HepG2 (cell line): Measurements from ENCODE around the gene FAM228B. TPM values are rescaled to one million over a fixed set of nuclear protein-coding genes. Genes with fewer than 3 reads are reported as not detected.

Experiments used
- ATAC-seq: fragments of 200-7000 bp; cut with Tn5 transposase; 3 replicates; pipeline ENCODE4 v1.9.1; 2020; ENCODE audit warnings: mild to moderate bottlenecking, moderate library complexity
- BruUV-seq: library from RNA; stranded (reverse); fragments of 400-500 nt; replicated peaks from 2 replicates; lab custom pipeline; 2021; lab: Mats Ljungman, UMichigan
- CTCF ChIA-PET: fragments of 300-600 bp; formaldehyde crosslinking; extraction: SDS; loops from one replicate; lab custom pipeline; 2021; ENCODE audit warnings: low total read pairs, inconsistent platforms, low intra/inter-chr PET ratio; lab: Yijun Ruan, JAX
- POLR2A ChIA-PET: fragments of 350-600 bp; sonication (Branson Sonifier 250); formaldehyde crosslinking; loops from one replicate; lab custom pipeline; 2020; ENCODE audit warnings: antibody characterized with exemption, inconsistent platforms; lab: Yijun Ruan, JAX
- DNase-seq: peaks from one replicate; pipeline ENCODE4 v3.0.0-alpha.2; 2015; ENCODE audit warnings: low spot score
- FAIRE-seq: peaks from 3 replicates; lab custom pipeline; 2011; peaks lifted over from hg19 to GRCh38; lab: Jason Lieb, UNC
- H2AFZ ChIP-seq: one replicate; pipeline ENCODE4 v1.6.1; 2011; ENCODE audit warnings: low read length, inconsistent platforms
- H3K27ac ChIP-seq: fragments of 300-600 bp; 3 replicates; pipeline ENCODE4 v1.8.0; 2011; ENCODE audit warnings: mixed run types, mild to moderate bottlenecking, mixed read lengths, low read length, inconsistent platforms; ENCODE audit not compliant: insufficient read depth; ENCODE audit errors: extremely low read length
- H3K27me3 ChIP-seq, 2 experiments: fragments of 200-600 bp in 1 of 2; 2 replicates in 1 of 2; 3 replicates in 1 of 2; pipeline versions ENCODE4 v1.6.0 to v1.8.0; 2011; ENCODE audit warnings: low read length in 2 of 2, mild to moderate bottlenecking in 2 of 2, moderate library complexity in 2 of 2, inconsistent platforms in 1 of 2; ENCODE audit not compliant: insufficient read depth in 2 of 2, control insufficient read depth in 1 of 2
- H3K36me3 ChIP-seq, 2 experiments: fragments of 200-600 bp in 1 of 2; replicated peaks in 1 of 2; 2 replicates in 1 of 2; 3 replicates in 1 of 2; pipeline versions ENCODE4 v1.5.1 to v1.8.0; 2011; ENCODE audit warnings: low read length in 2 of 2, inconsistent platforms in 1 of 2; ENCODE audit not compliant: insufficient read depth in 2 of 2, control insufficient read depth in 1 of 2
- H3K4me1 ChIP-seq: 2 replicates; pipeline ENCODE4 v1.5.1; 2012; ENCODE audit warnings: low read length, inconsistent platforms; ENCODE audit not compliant: insufficient read depth
- H3K4me2 ChIP-seq: 2 replicates; pipeline ENCODE4 v1.6.0; 2011; ENCODE audit warnings: low read depth, low read length, inconsistent platforms
- H3K4me3 ChIP-seq, 3 experiments: fragments of 200-600 bp in 1 of 3; sonication (generic), shearing (Covaris generic) in 1 of 3; replicated peaks in 1 of 3; 2 replicates each; pipeline ENCODE4 v1.5.1; 2011 to 2016; ENCODE audit warnings: low read length in 3 of 3, inconsistent platforms in 2 of 3, low read depth in 2 of 3, mild to moderate bottlenecking in 2 of 3, control low read depth in 1 of 3, mixed read lengths in 1 of 3; ENCODE audit not compliant: insufficient read depth in 1 of 3
- H3K79me2 ChIP-seq: one replicate; pipeline ENCODE4 v1.6.1; 2011; ENCODE audit warnings: low read length, inconsistent platforms; ENCODE audit not compliant: insufficient read depth
- H3K9ac ChIP-seq: 2 replicates; pipeline ENCODE4 v1.6.0; 2011; ENCODE audit warnings: mild to moderate bottlenecking, low read depth, low read length, inconsistent platforms; ENCODE audit not compliant: insufficient read depth
- H3K9me3 ChIP-seq: 2 replicates; pipeline ENCODE4 v1.5.1; 2012; ENCODE audit warnings: mild to moderate bottlenecking, low read length
- H4K20me1 ChIP-seq: 2 replicates; pipeline ENCODE4 v1.6.0; 2011; ENCODE audit warnings: inconsistent platforms, mild to moderate bottlenecking, low read length, moderate library complexity; ENCODE audit not compliant: insufficient read depth
- CEBPG ChIP-seq: IDR thresholded peaks from 2 replicates; pipeline ENCODE4 v1.6.1; 2016
- EHMT2 ChIP-seq: fragments of 200-600 bp; sonication (generic); IDR thresholded peaks from 2 replicates; pipeline ENCODE4 v1.7.0; 2017; ENCODE audit warnings: antibody characterized with exemption, low read depth, low read length, borderline replicate concordance
- EZH2 ChIP-seq: conservative IDR thresholded peaks from 2 replicates; pipeline ENCODE4 v1.6.1; 2012; ENCODE audit warnings: mild to moderate bottlenecking, low read depth, low read length, moderate library complexity
- FOXA1 ChIP-seq, 2 experiments: fragments of 450-650 bp in 1 of 2; sonication (generic) in 1 of 2; formaldehyde crosslinking in 1 of 2; IDR thresholded peaks; 2 replicates each; pipeline versions ENCODE4 v1.4.0 to v1.6.1; 2016 to 2020; ENCODE audit warnings: missing genetic modification reagents in 1 of 2
- RFX5 ChIP-seq: IDR thresholded peaks from 2 replicates; pipeline ENCODE4 v1.6.1; 2011; ENCODE audit warnings: low read depth, low read length, improper control_type of control experiment
- ZNF251 ChIP-seq: sonication (generic); formaldehyde crosslinking; IDR thresholded peaks from 2 replicates; pipeline ENCODE4 v1.9.0; 2021; ENCODE audit warnings: mild to moderate bottlenecking, missing genetic modification reagents
- ZNF460 ChIP-seq: sonication (generic); formaldehyde crosslinking; IDR thresholded peaks from 2 replicates; pipeline ENCODE4 v1.5.1; 2020; ENCODE audit warnings: missing genetic modification reagents, mild to moderate bottlenecking, borderline replicate concordance
- WGBS: methylation state at CpG from one replicate; pipeline ENCODE4 v1.1.6; 2017; ENCODE audit warnings: low lambda C conversion rate; 5-methylcytosine and 5-hydroxymethylcytosine counted together
- in situ Hi-C: cut with HindIII; loops from 2 replicates; pipeline ENCODE4 v1.10.0; 2017; ENCODE audit warnings: low pct_unique_long_range_greater_than_20kb; ENCODE audit not compliant: extremely low pct_ligation_motif_present
- intact Hi-C: fragments of 100-400 bp; cut with micrococcal nuclease; formaldehyde crosslinking; loops from one replicate; pipeline ENCODE4 v1.10.0; 2022; ENCODE audit not compliant: unreplicated experiment
- polyA plus RNA-seq, 8 experiments: library from polyadenylated mRNA; depleted of rRNA in 3 of 8; stranded (reverse) in 7 of 8; unstranded in 1 of 8; fragments of >200 nt; fragmentation: Illumina TruSeq in 4 of 8; extraction: Trizol in 4 of 8; gene quantifications; 2 replicates each; pipeline versions ENCODE4 v1.2.1 to v1.2.3, GENCODE V29; 2011 to 2016; ENCODE audit warnings: low read depth in 4 of 8, missing spikeins in 1 of 8, mixed read lengths in 1 of 8; ENCODE audit not compliant: insufficient read depth in 1 of 8
- total RNA-seq, 5 experiments: library from RNA; depleted of rRNA; stranded (reverse); fragments of >200 nt; fragmentation: Illumina TruSeq; extraction: Trizol; gene quantifications; 2 replicates each; pipeline ENCODE4 v1.2.3, GENCODE V29; 2016; ENCODE audit warnings: low read depth in 1 of 5
- TF ChIP-seq, protein P1 (sequence below): sonication (generic); formaldehyde crosslinking; IDR thresholded peaks from 2 replicates; pipeline ENCODE4 v1.4.0; 2020; ENCODE audit warnings: missing genetic modification reagents
- TF ChIP-seq, protein P2 (sequence below): sonication (generic); formaldehyde crosslinking; IDR thresholded peaks from 2 replicates; pipeline ENCODE4 v1.4.0; 2020; ENCODE audit warnings: missing genetic modification reagents
- TF ChIP-seq, protein P3 (sequence below): sonication (generic); formaldehyde crosslinking; IDR thresholded peaks from 2 replicates; pipeline ENCODE4 v1.4.0; 2020; ENCODE audit warnings: mild to moderate bottlenecking, missing genetic modification reagents

FAM228B gene
- total and polyA plus RNA-seq, 2 of the 13 experiments (the other 11 are each of a cell fraction or from before 2014, with no cell fraction given): 0.79 to 1.1 TPM

DNA sequence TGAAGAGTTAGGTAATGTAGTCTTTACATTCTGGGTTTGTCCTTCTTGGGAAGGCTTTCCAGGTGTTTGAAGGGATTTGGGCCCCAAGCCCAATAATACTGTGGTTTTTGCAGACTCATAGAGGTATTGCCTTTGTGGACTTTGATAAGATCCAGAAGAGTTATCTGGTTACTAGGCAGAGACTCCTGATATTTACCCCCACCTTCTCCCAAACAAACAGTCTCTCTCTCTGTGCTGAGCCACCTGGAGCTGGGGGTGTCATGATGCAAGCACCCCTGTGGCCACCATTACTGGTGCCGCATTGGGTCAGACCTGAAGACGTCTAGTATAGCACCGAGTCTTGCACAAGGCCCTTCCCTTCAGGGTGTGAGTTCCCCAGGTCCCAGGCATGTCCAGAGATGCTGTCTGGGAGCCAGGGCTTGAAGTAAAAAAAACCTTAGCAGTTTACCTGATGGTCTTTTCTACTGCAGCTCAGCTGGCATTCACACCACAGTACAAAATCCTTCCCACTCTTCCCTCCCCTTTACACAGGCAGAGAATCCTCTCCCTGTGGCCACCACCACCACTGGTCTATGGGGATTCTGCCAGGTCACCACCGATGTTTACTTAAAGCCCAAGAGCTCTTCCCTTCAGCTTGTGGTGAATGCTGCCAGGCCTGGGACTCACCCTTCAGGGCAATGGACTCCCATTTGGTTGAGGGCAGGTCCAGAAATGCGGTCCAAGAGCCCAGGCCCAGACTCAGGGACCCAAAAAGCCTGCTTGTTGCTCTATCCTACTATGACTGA lies 29.3 kb downstream of the FAM228B start:
- peak; percentile 43 for DNase-seq
- in situ Hi-C loops: no loop called here
- H4K20me1 ChIP-seq: no peaks in the 10 kb centered on the region
- H3K4me2 ChIP-seq: peak overlapping the region; percentile 55
- H3K36me3 ChIP-seq: no peaks in the 10 kb centered on the region
- no peak overlapping the region for H2AFZ ChIP-seq
- whole genome bisulfite sequencing: 23% methylated on average over 3 of the region's 5 CpGs
- FAIRE-seq: no peak
- peak; percentile 77 for ATAC-seq
- H3K4me1 ChIP-seq: peaks cover 32% of the 10 kb centered on the region
- H3K9ac ChIP-seq: no peak overlapping the region
- TF ChIP-seq FOXA1 (IDR thresholded peaks at IDR 0.05): no peak
- TF ChIP-seq FOXA1 (CRISPR knock-in tag; IDR thresholded peaks at IDR 0.05): 0 out of 2 replicates have a peak, but pooled peaks have one; percentile 43
- peak; percentile 43; the same call in 1 of the 2 replicates for TF ChIP-seq RFX5
- TF ChIP-seq EHMT2: peak; percentile 48; the same call in 1 of the 2 replicates
- TF ChIP-seq, protein P1, sequence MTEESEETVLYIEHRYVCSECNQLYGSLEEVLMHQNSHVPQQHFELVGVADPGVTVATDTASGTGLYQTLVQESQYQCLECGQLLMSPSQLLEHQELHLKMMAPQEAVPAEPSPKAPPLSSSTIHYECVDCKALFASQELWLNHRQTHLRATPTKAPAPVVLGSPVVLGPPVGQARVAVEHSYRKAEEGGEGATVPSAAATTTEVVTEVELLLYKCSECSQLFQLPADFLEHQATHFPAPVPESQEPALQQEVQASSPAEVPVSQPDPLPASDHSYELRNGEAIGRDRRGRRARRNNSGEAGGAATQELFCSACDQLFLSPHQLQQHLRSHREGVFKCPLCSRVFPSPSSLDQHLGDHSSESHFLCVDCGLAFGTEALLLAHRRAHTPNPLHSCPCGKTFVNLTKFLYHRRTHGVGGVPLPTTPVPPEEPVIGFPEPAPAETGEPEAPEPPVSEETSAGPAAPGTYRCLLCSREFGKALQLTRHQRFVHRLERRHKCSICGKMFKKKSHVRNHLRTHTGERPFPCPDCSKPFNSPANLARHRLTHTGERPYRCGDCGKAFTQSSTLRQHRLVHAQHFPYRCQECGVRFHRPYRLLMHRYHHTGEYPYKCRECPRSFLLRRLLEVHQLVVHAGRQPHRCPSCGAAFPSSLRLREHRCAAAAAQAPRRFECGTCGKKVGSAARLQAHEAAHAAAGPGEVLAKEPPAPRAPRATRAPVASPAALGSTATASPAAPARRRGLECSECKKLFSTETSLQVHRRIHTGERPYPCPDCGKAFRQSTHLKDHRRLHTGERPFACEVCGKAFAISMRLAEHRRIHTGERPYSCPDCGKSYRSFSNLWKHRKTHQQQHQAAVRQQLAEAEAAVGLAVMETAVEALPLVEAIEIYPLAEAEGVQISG: no peak
- peak; percentile 67 for TF ChIP-seq ZNF460 (CRISPR knock-in tag)
- no peak for TF ChIP-seq EZH2
- no peak for TF ChIP-seq ZNF251 (CRISPR knock-in tag)
- TF ChIP-seq, protein P2, sequence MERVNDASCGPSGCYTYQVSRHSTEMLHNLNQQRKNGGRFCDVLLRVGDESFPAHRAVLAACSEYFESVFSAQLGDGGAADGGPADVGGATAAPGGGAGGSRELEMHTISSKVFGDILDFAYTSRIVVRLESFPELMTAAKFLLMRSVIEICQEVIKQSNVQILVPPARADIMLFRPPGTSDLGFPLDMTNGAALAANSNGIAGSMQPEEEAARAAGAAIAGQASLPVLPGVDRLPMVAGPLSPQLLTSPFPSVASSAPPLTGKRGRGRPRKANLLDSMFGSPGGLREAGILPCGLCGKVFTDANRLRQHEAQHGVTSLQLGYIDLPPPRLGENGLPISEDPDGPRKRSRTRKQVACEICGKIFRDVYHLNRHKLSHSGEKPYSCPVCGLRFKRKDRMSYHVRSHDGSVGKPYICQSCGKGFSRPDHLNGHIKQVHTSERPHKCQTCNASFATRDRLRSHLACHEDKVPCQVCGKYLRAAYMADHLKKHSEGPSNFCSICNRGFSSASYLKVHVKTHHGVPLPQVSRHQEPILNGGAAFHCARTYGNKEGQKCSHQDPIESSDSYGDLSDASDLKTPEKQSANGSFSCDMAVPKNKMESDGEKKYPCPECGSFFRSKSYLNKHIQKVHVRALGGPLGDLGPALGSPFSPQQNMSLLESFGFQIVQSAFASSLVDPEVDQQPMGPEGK (CRISPR knock-in tag): peak; percentile 64; the same call in 1 of the 2 replicates
- 0 out of 2 replicates have a peak, but pooled peaks have one; percentile 33 for TF ChIP-seq CEBPG (CRISPR knock-in tag)
- TF ChIP-seq, protein P3, sequence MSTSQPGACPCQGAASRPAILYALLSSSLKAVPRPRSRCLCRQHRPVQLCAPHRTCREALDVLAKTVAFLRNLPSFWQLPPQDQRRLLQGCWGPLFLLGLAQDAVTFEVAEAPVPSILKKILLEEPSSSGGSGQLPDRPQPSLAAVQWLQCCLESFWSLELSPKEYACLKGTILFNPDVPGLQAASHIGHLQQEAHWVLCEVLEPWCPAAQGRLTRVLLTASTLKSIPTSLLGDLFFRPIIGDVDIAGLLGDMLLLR (CRISPR knock-in tag): no peak
- no peak overlapping the region for H3K4me3 ChIP-seq
- ChIA-PET CTCF (no interaction called here), POLR2A (interaction anchor here (0.7 to 1.4 kb wide), 3 partner anchors 68 to 225 kb away, joined by 3 to 4 read pairs (median 3); partner anchors contain the start of genes ATAD2B and TP53I3)
- H3K27me3 ChIP-seq: no peaks in the 10 kb centered on the region
- no peak overlapping the region for H3K27ac ChIP-seq
- H3K9me3 ChIP-seq: peaks cover 7% of the 10 kb centered on the region
- BruUV-seq: no TSS peak
- no peaks in the 10 kb centered on the region for H3K79me2 ChIP-seq
- intact Hi-C loops: no loop called here
